Activated B cell treated with CpG ODN at 0.5 μM for 24 hours (primary cell): ENCODE results near the gene FEV. TPM values are rescaled to one million over a fixed set of nuclear protein-coding genes. Genes with fewer than 3 reads are reported as not detected.

Experiments
- ATAC-seq: fragments of 200-7000 bp; cut with Tn5 transposase; one replicate; pipeline ENCODE4 v1.10.0; 2021; ENCODE audit warnings: low read depth, mild to moderate bottlenecking, moderate library complexity
- CTCF ChIA-PET: fragments of 350-600 bp; sonication (Branson Sonifier 250); formaldehyde crosslinking; loops from one replicate; lab custom pipeline; 2021; ENCODE audit warnings: antibody characterized with exemption; lab: Charles Lee
- POLR2A ChIA-PET: fragments of 350-600 bp; sonication (Branson Sonifier 250); formaldehyde crosslinking; loops from one replicate; lab custom pipeline; 2021; ENCODE audit warnings: antibody characterized with exemption; lab: Charles Lee
- DNase-seq: peaks from one replicate; pipeline ENCODE4 v3.0.0; 2022
- H3K27ac Mint-ChIP-seq: one replicate; pipeline ENCODE4 v1.8.0; 2020; ENCODE audit warnings: mixed read lengths
- H3K27me3 Mint-ChIP-seq: one replicate; pipeline ENCODE4 v1.8.0; 2021; ENCODE audit warnings: mixed read lengths
- H3K36me3 Mint-ChIP-seq: one replicate; pipeline ENCODE4 v1.8.0; 2021; ENCODE audit warnings: low read depth, mixed read lengths
- H3K4me1 Mint-ChIP-seq: one replicate; pipeline ENCODE4 v1.8.0; 2021; ENCODE audit warnings: mixed read lengths
- H3K4me3 Mint-ChIP-seq: one replicate; pipeline ENCODE4 v1.8.0; 2020; ENCODE audit warnings: mild to moderate bottlenecking, mixed read lengths
- H3K9me3 Mint-ChIP-seq: one replicate; pipeline ENCODE4 v1.8.0; 2020; ENCODE audit warnings: mixed read lengths
- intact Hi-C: fragments of 100-400 bp; cut with micrococcal nuclease; formaldehyde crosslinking; loops from one replicate; pipeline ENCODE4 v1.15.1; 2024
- total RNA-seq: library from RNA; stranded (reverse); gene quantifications from 2 replicates; pipeline ENCODE4 v1.2.3, GENCODE V29; 2022
- TF ChIP-seq, protein P1 (sequence below): fragments of 200-600 bp; IDR thresholded peaks from one replicate; pipeline ENCODE4 v1.8.0; 2022; ENCODE audit warnings: antibody characterized with exemption, mild to moderate bottlenecking

Gene FEV
- total RNA-seq, 1 donor from 2014 or later: not detected

DNA sequence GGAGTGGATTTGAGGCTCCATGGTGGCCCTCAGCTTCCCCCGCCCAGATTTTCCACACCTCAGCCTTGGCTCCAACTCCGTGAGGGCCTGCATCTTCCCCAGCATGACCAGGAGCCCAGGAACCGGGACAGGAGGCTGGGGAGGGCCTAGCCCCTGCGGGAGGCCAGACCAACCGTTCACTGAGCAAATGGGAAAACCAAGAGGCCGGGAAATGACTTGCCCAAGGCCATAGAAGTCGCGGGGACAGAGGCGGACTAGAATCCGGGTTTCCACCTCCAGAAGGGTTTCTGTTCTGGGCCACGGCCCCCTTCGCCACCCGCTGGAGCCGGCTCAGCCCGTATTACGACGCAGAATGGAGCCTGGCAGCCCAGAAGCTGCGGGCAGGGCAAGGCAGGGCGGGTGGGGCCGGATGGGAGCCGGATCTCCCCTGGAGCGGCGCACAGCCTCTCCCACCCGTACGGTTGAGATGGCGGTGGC lies 16.2 kb upstream of the FEV start:
- ATAC-seq (no peak), DNase-seq (no peak)
- TF ChIP-seq, protein P1, sequence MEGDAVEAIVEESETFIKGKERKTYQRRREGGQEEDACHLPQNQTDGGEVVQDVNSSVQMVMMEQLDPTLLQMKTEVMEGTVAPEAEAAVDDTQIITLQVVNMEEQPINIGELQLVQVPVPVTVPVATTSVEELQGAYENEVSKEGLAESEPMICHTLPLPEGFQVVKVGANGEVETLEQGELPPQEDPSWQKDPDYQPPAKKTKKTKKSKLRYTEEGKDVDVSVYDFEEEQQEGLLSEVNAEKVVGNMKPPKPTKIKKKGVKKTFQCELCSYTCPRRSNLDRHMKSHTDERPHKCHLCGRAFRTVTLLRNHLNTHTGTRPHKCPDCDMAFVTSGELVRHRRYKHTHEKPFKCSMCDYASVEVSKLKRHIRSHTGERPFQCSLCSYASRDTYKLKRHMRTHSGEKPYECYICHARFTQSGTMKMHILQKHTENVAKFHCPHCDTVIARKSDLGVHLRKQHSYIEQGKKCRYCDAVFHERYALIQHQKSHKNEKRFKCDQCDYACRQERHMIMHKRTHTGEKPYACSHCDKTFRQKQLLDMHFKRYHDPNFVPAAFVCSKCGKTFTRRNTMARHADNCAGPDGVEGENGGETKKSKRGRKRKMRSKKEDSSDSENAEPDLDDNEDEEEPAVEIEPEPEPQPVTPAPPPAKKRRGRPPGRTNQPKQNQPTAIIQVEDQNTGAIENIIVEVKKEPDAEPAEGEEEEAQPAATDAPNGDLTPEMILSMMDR: no peak
- H3K36me3 Mint-ChIP-seq: no peaks in the 10 kb centered on the region
- H3K27me3 Mint-ChIP-seq: peaks cover 66% of the 10 kb centered on the region
- no peaks in the 10 kb centered on the region for H3K9me3 Mint-ChIP-seq
- ChIA-PET CTCF (interaction anchor here (2.6 kb wide), 1 partner anchor 21 kb away, joined by 10 read pairs; no protein-coding TSS in a partner anchor), POLR2A (no interaction called here)
- H3K4me1 Mint-ChIP-seq: peaks cover 23% of the 10 kb centered on the region
- no peak overlapping the region for H3K4me3 Mint-ChIP-seq
- intact Hi-C loops: no loop called here
- H3K27ac Mint-ChIP-seq: no peak overlapping the region

DNA sequence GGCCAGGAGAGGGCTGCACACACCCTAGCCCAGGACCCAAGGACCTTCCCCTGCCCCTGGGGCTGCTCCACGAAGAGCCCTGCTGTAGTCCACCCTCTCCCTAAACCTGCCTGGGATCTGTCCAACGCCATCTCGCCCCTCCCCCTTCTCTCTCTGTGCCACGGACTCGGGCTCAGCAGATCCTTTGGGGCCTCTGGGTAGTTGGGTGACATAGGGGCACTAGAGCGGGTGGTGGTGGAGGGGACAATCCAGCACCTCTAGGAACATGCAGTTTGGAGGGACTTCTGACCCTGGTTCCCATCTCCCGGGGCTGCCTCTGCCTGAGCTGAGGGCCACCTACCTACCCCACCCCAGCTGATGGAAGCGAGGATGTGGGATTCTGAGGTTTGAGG lies 15.6 kb upstream of the FEV start:
- intact Hi-C loops: no loop called here
- DNase-seq (no peak), ATAC-seq (no peak)
- TF ChIP-seq, protein P1: no peak
- Mint-ChIP-seq H3K4me1 (peaks cover 29% of the 10 kb centered on the region), H3K36me3 (no peaks in the 10 kb centered on the region), H3K9me3 (no peaks in the 10 kb centered on the region), H3K27ac (no peak overlapping the region), H3K27me3 (peaks cover 65% of the 10 kb centered on the region), H3K4me3 (peak overlapping the region; percentile 15)
- ChIA-PET CTCF (no interaction called here), POLR2A (no interaction called here)

DNA sequence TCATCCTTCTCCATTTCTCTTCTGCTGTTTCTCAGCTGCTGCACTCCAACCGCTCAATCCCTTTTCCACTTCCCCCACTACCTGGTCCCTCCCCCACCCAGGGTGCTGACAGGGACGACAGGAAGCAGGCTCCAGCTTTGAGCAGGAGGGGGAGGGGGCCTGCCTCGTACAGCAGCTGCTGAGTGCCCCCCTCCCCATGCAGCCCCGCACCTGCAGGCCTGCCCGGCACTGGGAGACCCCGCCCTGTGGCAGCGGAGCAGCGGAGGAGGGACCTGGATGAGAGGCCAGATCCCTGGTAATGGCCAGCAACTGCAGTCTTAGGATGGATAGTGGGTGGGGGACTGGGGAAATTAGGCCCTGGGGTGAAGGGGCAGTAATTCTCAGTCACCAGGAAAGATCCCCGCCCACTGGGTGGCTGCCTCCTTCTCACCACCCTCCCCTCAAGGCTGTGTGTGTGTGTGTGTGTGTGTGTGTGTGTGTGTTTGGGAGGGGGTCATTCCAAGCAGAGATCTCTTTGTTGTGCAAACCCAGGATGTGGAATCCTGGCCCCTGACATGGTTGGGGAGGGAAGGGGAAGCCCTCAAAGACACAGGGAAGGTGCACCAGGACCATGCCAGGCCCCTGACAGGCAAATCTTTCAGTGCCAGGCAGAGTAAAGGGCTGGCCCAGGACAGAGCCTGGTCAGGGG lies 15.0 kb upstream of the FEV start:
- CTCF ChIA-PET: no interaction called here
- Mint-ChIP-seq H3K4me3 (no peak overlapping the region), H3K27ac (no peak overlapping the region), H3K36me3 (no peaks in the 10 kb centered on the region), H3K4me1 (peaks cover 31% of the 10 kb centered on the region), H3K27me3 (peaks cover 65% of the 10 kb centered on the region), H3K9me3 (no peaks in the 10 kb centered on the region)
- intact Hi-C loops: loop anchor here (5.0 kb wide), 1 partner anchor 57 kb away; no protein-coding TSS in a partner anchor
- TF ChIP-seq, protein P1: no peak
- no peak for DNase-seq
- ATAC-seq: no peak
- POLR2A ChIA-PET: no interaction called here

DNA sequence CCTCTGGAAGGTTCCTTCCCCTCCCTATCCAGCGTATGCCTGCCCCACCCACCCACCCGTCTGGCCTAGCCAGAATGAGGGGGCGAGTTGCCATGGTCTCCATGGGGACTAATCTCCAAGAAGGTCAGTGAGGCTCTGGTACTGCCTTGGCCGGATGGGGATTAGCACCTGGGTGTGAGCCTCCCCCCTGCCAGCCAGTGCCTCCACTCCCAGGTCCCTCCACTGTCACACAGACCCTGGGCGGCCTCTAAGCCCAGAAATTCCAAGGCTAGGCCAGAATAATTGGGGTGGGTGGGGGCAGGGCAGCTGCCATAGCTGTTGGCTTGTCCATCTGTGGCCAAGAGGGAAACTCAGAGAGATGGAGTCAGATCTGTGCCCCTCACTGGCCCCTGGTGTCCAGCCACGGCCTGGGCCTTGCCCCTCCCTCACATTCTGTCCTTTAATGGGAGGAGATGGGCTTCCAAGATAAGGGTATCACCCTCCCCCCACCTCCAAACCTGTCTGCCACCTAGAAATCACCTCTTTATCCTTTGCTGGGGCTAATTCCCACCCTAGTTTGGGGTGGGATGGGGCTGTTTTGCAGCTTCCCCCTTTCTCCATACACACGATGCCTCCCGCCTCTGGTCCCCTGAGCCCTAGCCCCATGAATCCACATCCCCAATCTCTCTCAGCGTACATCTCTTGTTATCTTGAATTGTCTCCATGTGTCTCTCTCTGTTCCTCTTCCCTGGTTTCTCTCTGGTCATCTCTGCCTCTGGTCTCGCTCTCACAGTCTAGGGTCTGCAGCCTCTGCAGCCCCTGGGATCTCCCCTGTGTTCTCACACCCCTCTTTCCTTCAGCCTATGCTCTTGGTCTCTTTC lies 14.3 kb upstream of the FEV start:
- no peaks in the 10 kb centered on the region for H3K9me3 Mint-ChIP-seq
- CTCF ChIA-PET: interaction anchor here (1.8 kb wide), 1 partner anchor 19 kb away, joined by 3 read pairs; no protein-coding TSS in a partner anchor
- H3K4me3 Mint-ChIP-seq: no peak overlapping the region
- H3K27ac Mint-ChIP-seq: no peak overlapping the region
- H3K4me1 Mint-ChIP-seq: peaks cover 31% of the 10 kb centered on the region
- intact Hi-C loops: loop anchor here (5.0 kb wide), 1 partner anchor 58 kb away; no protein-coding TSS in a partner anchor
- H3K36me3 Mint-ChIP-seq: no peaks in the 10 kb centered on the region
- DNase-seq: no peak
- no peak for ATAC-seq
- TF ChIP-seq, protein P1: no peak
- POLR2A ChIA-PET: no interaction called here
- H3K27me3 Mint-ChIP-seq: peaks cover 65% of the 10 kb centered on the region
